Peyer's patch (tissue), 4 donors: ENCODE data around the gene TMEM184A.

Experiments
- POLR2A ChIP-seq, 2 donors: fragments of 450-650 bp; IDR thresholded peaks; one replicate each; pipeline ENCODE4 v1.5.1; 2017; ENCODE audit warnings: antibody characterized with exemption in 2 of 2, mild to moderate bottlenecking in 2 of 2, moderate library complexity in 2 of 2
- TF ChIP-seq, protein P1 (sequence below), 6 experiments: fragments of 450-650 bp in 4 of 6; fragments of 200-600 bp in 2 of 6; sonication (generic) in 1 of 6; IDR thresholded peaks; one replicate each; pipeline ENCODE4 v1.5.1; 2017 to 2019; ENCODE audit warnings: antibody characterized with exemption in 6 of 6, mild to moderate bottlenecking in 3 of 6, moderate library complexity in 1 of 6

- TF ChIP-seq, protein P1, sequence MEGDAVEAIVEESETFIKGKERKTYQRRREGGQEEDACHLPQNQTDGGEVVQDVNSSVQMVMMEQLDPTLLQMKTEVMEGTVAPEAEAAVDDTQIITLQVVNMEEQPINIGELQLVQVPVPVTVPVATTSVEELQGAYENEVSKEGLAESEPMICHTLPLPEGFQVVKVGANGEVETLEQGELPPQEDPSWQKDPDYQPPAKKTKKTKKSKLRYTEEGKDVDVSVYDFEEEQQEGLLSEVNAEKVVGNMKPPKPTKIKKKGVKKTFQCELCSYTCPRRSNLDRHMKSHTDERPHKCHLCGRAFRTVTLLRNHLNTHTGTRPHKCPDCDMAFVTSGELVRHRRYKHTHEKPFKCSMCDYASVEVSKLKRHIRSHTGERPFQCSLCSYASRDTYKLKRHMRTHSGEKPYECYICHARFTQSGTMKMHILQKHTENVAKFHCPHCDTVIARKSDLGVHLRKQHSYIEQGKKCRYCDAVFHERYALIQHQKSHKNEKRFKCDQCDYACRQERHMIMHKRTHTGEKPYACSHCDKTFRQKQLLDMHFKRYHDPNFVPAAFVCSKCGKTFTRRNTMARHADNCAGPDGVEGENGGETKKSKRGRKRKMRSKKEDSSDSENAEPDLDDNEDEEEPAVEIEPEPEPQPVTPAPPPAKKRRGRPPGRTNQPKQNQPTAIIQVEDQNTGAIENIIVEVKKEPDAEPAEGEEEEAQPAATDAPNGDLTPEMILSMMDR (IDR thresholded peaks at IDR 0.05): no peak
- TF ChIP-seq POLR2A (IDR thresholded peaks at IDR 0.05): no peak
Observed at GRCh38 chr7:1569016-1569415, 13.0 kb upstream of the TMEM184A start.
